HEK293 (cell line): Measurements from ENCODE around the gene ODAD3.

Experiments used
- EGR2 ChIP-seq: fragments of 450-650 bp; formaldehyde crosslinking; IDR thresholded peaks from 2 replicates; pipeline ENCODE4 v1.5.1; 2016; ENCODE audit warnings: low read depth, missing biosample characterization, missing genetic modification characterization
- IKZF3 ChIP-seq: fragments of 450-650 bp; IDR thresholded peaks from 2 replicates; pipeline ENCODE4 v1.5.0; 2018; ENCODE audit warnings: missing biosample characterization, mild to moderate bottlenecking, missing genetic modification characterization, moderate library complexity
- REPIN1 ChIP-seq: fragments of 450-650 bp; formaldehyde crosslinking; IDR thresholded peaks from 2 replicates; pipeline ENCODE4 v1.5.1; 2017; ENCODE audit warnings: missing biosample characterization, missing genetic modification characterization, low read depth
- ZBTB20 ChIP-seq: fragments of 450-650 bp; formaldehyde crosslinking; IDR thresholded peaks from 2 replicates; pipeline ENCODE4 v1.5.1; 2016; ENCODE audit warnings: missing biosample characterization, missing genetic modification characterization
- ZFHX2 ChIP-seq: fragments of 450-650 bp; formaldehyde crosslinking; conservative IDR thresholded peaks from 2 replicates; pipeline ENCODE4 v1.5.1; 2016; ENCODE audit warnings: missing biosample characterization, missing genetic modification characterization
- ZFP37 ChIP-seq: fragments of 450-650 bp; formaldehyde crosslinking; IDR thresholded peaks from 2 replicates; pipeline ENCODE4 v1.5.1; 2016; ENCODE audit warnings: missing biosample characterization, missing genetic modification characterization
- ZNF10 ChIP-seq: fragments of 450-650 bp; formaldehyde crosslinking; IDR thresholded peaks from 2 replicates; pipeline ENCODE4 v1.5.1; 2017; ENCODE audit warnings: missing biosample characterization, missing genetic modification characterization
- ZNF114 ChIP-seq: fragments of 450-650 bp; formaldehyde crosslinking; IDR thresholded peaks from 2 replicates; pipeline ENCODE4 v1.5.0; 2017; ENCODE audit warnings: missing biosample characterization, missing genetic modification characterization
- ZNF133 ChIP-seq: fragments of 450-650 bp; formaldehyde crosslinking; IDR thresholded peaks from 2 replicates; pipeline ENCODE4 v1.5.1; 2016; ENCODE audit warnings: missing biosample characterization, missing genetic modification characterization
- ZNF202 ChIP-seq: fragments of 450-650 bp; formaldehyde crosslinking; IDR thresholded peaks from 2 replicates; pipeline ENCODE4 v1.5.1; 2016; ENCODE audit warnings: missing biosample characterization, missing genetic modification characterization, borderline replicate concordance
- ZNF248 ChIP-seq: fragments of 450-650 bp; formaldehyde crosslinking; IDR thresholded peaks from 2 replicates; pipeline ENCODE4 v1.5.1; 2017; ENCODE audit warnings: missing biosample characterization, missing genetic modification characterization
- ZNF366 ChIP-seq: fragments of 450-650 bp; formaldehyde crosslinking; conservative IDR thresholded peaks from 2 replicates; pipeline ENCODE4 v1.5.1; 2016; ENCODE audit warnings: missing biosample characterization, missing genetic modification characterization
- ZNF37A ChIP-seq: fragments of 450-650 bp; IDR thresholded peaks from 2 replicates; pipeline ENCODE4 v1.5.1; 2018; ENCODE audit warnings: missing biosample characterization, missing genetic modification characterization
- ZNF561 ChIP-seq: fragments of 450-650 bp; IDR thresholded peaks from 2 replicates; pipeline ENCODE4 v1.5.1; 2018; ENCODE audit warnings: missing biosample characterization, missing genetic modification characterization, borderline replicate concordance
- ZNF623 ChIP-seq: fragments of 450-650 bp; formaldehyde crosslinking; IDR thresholded peaks from 2 replicates; pipeline ENCODE4 v1.5.1; 2016; ENCODE audit warnings: missing biosample characterization, missing genetic modification characterization
- ZNF624 ChIP-seq: fragments of 450-650 bp; formaldehyde crosslinking; IDR thresholded peaks from 2 replicates; pipeline ENCODE4 v1.5.1; 2017; ENCODE audit warnings: missing biosample characterization, missing genetic modification characterization
- ZNF707 ChIP-seq: fragments of 450-650 bp; formaldehyde crosslinking; IDR thresholded peaks from 2 replicates; pipeline ENCODE4 v1.5.1; 2016; ENCODE audit warnings: missing biosample characterization, missing genetic modification characterization
- ZNF791 ChIP-seq: fragments of 450-650 bp; formaldehyde crosslinking; IDR thresholded peaks from 2 replicates; pipeline ENCODE4 v1.5.1; 2016; ENCODE audit warnings: missing biosample characterization, missing genetic modification characterization
- ZSCAN16 ChIP-seq: fragments of 450-650 bp; formaldehyde crosslinking; IDR thresholded peaks from 2 replicates; pipeline ENCODE4 v1.5.1; 2016; ENCODE audit warnings: missing biosample characterization, missing genetic modification characterization
- TF ChIP-seq, protein P1 (sequence below): fragments of 450-650 bp; formaldehyde crosslinking; IDR thresholded peaks from 2 replicates; pipeline ENCODE4 v1.5.1; 2016; ENCODE audit warnings: missing biosample characterization, missing genetic modification characterization
- TF ChIP-seq, protein P2 (sequence below): fragments of 450-650 bp; formaldehyde crosslinking; IDR thresholded peaks from 2 replicates; pipeline ENCODE4 v1.5.1; 2017; ENCODE audit warnings: missing biosample characterization, missing genetic modification characterization
- TF ChIP-seq, protein P3 (sequence below): fragments of 450-650 bp; formaldehyde crosslinking; optimal IDR thresholded peaks from 2 replicates; pipeline ENCODE3; 2016; ENCODE audit warnings: missing biosample characterization, mild to moderate bottlenecking, missing genetic modification characterization
- TF ChIP-seq, protein P4 (sequence below): fragments of 450-650 bp; formaldehyde crosslinking; IDR thresholded peaks from 2 replicates; pipeline ENCODE4 v1.5.1; 2016; ENCODE audit warnings: missing biosample characterization, missing genetic modification characterization, borderline replicate concordance
- TF ChIP-seq, protein P5 (sequence below): fragments of 450-650 bp; formaldehyde crosslinking; IDR thresholded peaks from 2 replicates; pipeline ENCODE4 v1.5.1; 2016; ENCODE audit warnings: missing biosample characterization, missing genetic modification characterization
- TF ChIP-seq, protein P6 (sequence below): fragments of 450-650 bp; formaldehyde crosslinking; IDR thresholded peaks from 2 replicates; pipeline ENCODE4 v1.5.1; 2016; ENCODE audit warnings: missing biosample characterization, missing genetic modification characterization

ODAD3 gene

DNA sequence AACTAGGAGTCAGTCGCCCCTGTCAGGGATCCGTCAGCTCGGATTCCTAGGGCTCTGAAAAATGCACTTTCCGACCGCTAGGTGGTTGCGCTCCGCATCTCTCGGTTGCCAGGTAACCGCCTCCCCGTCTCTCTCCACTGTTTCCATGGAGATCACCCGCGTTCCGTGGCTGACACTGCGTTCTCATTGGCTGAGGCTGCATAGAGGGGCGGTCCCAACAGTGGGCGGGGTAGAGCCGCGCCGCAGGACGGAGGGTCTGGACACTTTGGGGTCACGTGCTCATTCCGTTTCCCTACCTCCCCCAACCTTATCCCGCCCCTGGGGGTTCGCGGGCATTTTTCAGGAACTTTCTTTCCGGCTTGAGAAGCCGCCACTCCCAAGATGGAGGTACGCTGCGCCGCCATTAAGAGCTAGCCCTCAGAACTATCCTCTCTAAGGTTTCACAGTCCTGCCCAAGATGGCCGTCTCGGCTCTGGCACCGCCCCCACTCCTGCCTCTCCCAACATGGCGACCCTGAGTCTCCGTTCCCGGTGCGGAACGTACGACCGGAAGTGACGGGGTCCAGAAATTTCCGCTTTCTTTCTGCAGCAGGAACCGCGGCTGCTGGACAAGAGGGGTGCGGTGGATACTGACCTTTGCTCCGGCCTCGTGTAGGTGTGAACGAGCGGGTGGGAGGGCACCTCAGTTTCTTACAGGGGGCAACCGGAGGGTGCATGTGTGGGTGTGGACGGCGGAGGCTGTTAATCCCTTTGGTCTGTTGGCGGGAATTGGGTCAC is at the start of gene ODAD3, which contains the start of gene PRKCSH (continued):
- TF ChIP-seq, protein P1, sequence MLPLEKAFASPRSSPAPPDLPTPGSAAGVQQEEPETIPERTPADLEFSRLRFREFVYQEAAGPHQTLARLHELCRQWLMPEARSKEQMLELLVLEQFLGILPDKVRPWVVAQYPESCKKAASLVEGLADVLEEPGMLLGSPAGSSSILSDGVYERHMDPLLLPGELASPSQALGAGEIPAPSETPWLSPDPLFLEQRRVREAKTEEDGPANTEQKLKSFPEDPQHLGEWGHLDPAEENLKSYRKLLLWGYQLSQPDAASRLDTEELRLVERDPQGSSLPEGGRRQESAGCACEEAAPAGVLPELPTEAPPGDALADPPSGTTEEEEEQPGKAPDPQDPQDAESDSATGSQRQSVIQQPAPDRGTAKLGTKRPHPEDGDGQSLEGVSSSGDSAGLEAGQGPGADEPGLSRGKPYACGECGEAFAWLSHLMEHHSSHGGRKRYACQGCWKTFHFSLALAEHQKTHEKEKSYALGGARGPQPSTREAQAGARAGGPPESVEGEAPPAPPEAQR (tag by site-specific recombination): no peak
- no peak for TF ChIP-seq REPIN1 (tag by site-specific recombination)
- TF ChIP-seq ZNF202 (tag by site-specific recombination): no peak
- TF ChIP-seq, protein P2, sequence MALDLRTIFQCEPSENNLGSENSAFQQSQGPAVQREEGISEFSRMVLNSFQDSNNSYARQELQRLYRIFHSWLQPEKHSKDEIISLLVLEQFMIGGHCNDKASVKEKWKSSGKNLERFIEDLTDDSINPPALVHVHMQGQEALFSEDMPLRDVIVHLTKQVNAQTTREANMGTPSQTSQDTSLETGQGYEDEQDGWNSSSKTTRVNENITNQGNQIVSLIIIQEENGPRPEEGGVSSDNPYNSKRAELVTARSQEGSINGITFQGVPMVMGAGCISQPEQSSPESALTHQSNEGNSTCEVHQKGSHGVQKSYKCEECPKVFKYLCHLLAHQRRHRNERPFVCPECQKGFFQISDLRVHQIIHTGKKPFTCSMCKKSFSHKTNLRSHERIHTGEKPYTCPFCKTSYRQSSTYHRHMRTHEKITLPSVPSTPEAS: no peak
- TF ChIP-seq ZNF791: no peak
- TF ChIP-seq, protein P3, sequence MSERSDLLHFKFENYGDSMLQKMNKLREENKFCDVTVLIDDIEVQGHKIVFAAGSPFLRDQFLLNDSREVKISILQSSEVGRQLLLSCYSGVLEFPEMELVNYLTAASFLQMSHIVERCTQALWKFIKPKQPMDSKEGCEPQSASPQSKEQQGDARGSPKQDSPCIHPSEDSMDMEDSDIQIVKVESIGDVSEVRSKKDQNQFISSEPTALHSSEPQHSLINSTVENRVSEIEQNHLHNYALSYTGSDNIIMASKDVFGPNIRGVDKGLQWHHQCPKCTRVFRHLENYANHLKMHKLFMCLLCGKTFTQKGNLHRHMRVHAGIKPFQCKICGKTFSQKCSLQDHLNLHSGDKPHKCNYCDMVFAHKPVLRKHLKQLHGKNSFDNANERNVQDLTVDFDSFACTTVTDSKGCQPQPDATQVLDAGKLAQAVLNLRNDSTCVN (tag by site-specific recombination): peak; percentile 53
- TF ChIP-seq, protein P4, sequence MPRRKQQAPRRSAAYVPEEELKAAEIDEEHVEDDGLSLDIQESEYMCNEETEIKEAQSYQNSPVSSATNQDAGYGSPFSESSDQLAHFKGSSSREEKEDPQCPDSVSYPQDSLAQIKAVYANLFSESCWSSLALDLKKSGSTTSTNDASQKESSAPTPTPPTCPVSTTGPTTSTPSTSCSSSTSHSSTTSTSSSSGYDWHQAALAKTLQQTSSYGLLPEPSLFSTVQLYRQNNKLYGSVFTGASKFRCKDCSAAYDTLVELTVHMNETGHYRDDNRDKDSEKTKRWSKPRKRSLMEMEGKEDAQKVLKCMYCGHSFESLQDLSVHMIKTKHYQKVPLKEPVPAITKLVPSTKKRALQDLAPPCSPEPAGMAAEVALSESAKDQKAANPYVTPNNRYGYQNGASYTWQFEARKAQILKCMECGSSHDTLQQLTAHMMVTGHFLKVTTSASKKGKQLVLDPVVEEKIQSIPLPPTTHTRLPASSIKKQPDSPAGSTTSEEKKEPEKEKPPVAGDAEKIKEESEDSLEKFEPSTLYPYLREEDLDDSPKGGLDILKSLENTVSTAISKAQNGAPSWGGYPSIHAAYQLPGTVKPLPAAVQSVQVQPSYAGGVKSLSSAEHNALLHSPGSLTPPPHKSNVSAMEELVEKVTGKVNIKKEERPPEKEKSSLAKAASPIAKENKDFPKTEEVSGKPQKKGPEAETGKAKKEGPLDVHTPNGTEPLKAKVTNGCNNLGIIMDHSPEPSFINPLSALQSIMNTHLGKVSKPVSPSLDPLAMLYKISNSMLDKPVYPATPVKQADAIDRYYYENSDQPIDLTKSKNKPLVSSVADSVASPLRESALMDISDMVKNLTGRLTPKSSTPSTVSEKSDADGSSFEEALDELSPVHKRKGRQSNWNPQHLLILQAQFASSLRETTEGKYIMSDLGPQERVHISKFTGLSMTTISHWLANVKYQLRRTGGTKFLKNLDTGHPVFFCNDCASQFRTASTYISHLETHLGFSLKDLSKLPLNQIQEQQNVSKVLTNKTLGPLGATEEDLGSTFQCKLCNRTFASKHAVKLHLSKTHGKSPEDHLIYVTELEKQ (tag by site-specific recombination): no peak
- peak; percentile 66 for TF ChIP-seq EGR2 (tag by site-specific recombination)
- TF ChIP-seq, protein P5, sequence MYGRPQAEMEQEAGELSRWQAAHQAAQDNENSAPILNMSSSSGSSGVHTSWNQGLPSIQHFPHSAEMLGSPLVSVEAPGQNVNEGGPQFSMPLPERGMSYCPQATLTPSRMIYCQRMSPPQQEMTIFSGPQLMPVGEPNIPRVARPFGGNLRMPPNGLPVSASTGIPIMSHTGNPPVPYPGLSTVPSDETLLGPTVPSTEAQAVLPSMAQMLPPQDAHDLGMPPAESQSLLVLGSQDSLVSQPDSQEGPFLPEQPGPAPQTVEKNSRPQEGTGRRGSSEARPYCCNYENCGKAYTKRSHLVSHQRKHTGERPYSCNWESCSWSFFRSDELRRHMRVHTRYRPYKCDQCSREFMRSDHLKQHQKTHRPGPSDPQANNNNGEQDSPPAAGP (tag by site-specific recombination): no peak; the same call in 1 of the 2 replicates
- no peak for TF ChIP-seq ZNF248 (tag by site-specific recombination)
- peak; percentile 76 for TF ChIP-seq ZFHX2 (tag by site-specific recombination)
- no peak; the same call in 1 of the 2 replicates for TF ChIP-seq ZNF561
- TF ChIP-seq ZNF624: no peak
- TF ChIP-seq ZNF10 (tag by site-specific recombination): no peak; the same call in 1 of the 2 replicates
- TF ChIP-seq ZSCAN16 (tag by site-specific recombination): no peak
- TF ChIP-seq IKZF3 (tag by site-specific recombination): peak; percentile 100
- no peak for TF ChIP-seq ZNF707 (tag by site-specific recombination)
- TF ChIP-seq ZFP37 (tag by site-specific recombination): no peak
- TF ChIP-seq, protein P6, sequence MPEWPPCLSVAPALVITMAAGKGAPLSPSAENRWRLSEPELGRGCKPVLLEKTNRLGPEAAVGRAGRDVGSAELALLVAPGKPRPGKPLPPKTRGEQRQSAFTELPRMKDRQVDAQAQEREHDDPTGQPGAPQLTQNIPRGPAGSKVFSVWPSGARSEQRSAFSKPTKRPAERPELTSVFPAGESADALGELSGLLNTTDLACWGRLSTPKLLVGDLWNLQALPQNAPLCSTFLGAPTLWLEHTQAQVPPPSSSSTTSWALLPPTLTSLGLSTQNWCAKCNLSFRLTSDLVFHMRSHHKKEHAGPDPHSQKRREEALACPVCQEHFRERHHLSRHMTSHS (tag by site-specific recombination): no peak
- TF ChIP-seq ZNF133: no peak
- TF ChIP-seq ZNF37A: no peak
- TF ChIP-seq ZNF623: peak; percentile 18; the same call in 1 of the 2 replicates
- TF ChIP-seq ZNF114 (tag by site-specific recombination): no peak
- TF ChIP-seq ZBTB20: peak; percentile 52; the same call in 1 of the 2 replicates
- peak; percentile 79 for TF ChIP-seq ZNF366 (tag by site-specific recombination)
